ENCODE measurements around the gene COPS3.
A peak's percentile ranks its signal among the peaks of the same experiment; 100 is the strongest.

COPS3 gene

GRCh38 chr17:17280613-17281549, at the start of gene COPS3:
COPS3 (minus strand) TSS chr17:17281246; CDS start chr17:17281186, 60 bp downstream.
- peak; percentile 95 to 96 (median 95) for DNase-seq (ENCODE audit: low read depth in 3 of 3)

- no peak for DNase-seq (ENCODE audit: low read depth in 3 of 3)
These were observed 47.2 kb upstream of the COPS3 start for GRCh38 chr17:17328251-17328650.

GRCh38 chr17:17326275-17326875, 45.3 kb upstream of the COPS3 start:
- no peak for DNase-seq (ENCODE audit: low read depth in 3 of 3)

DNA sequence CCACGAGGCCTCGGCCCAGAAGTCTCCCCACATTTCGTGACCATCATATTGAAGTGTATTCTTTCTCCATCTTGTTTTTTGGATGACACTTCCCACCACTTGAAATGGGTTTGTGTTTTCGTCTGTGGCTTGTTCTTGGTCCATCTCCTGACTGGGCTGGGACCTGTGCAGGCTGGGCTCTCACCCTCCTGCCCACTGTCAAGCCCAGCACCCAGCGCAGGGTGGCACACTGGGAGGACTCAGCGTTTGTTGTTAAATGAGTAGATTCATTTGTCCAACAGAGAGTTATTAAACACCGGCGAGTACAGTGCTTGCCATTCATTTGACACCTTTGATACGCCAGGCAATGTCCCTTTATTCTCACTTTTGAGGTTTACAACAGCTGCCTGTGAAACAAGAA, 44.8 kb upstream of the COPS3 start:
- no peak for DNase-seq (ENCODE audit: low read depth in 3 of 3)

DNA sequence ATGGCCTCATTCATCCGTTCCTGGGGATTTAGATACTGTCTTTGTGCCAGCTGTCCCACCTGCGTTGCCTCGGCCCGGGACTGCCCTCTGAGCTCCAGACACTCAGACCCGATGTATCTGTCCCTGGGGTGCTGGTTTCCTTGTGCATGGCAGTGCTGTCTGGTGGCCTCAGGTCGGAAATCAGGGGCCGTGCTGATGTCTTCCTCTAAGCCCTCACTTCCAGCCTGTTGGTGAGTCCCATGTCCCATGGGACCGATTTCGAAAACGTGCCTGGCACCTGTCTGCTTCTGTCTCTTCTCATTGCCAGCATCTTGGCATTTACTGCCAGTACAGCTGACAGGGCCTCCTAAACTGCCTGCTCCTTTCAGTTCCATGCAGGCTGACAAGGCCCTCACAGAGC, 44.2 kb upstream of the COPS3 start:
- no peak for DNase-seq (ENCODE audit: low read depth in 3 of 3)

DNA sequence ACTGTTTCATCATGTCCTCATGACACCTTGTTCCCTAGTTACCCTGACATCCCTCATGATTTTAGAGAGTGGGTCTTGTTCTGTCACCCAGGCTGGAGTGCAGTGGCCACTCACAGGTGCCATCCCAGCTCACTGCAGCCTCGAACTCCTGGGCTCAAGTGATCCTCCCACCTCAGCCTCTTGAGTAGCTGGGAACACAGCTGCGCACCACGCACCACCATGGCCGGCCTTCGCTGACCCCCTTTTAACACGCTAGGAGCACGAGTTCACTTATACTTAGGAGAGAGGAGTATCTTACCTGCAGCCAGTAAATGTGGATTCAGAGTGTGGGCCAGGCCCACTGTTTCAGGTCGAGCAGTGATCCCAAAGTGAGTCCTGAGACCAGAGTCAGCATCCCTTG, 43.6 kb upstream of the COPS3 start:
- DNase-seq (ENCODE audit: low read depth in 3 of 3), result no peak

DNA sequence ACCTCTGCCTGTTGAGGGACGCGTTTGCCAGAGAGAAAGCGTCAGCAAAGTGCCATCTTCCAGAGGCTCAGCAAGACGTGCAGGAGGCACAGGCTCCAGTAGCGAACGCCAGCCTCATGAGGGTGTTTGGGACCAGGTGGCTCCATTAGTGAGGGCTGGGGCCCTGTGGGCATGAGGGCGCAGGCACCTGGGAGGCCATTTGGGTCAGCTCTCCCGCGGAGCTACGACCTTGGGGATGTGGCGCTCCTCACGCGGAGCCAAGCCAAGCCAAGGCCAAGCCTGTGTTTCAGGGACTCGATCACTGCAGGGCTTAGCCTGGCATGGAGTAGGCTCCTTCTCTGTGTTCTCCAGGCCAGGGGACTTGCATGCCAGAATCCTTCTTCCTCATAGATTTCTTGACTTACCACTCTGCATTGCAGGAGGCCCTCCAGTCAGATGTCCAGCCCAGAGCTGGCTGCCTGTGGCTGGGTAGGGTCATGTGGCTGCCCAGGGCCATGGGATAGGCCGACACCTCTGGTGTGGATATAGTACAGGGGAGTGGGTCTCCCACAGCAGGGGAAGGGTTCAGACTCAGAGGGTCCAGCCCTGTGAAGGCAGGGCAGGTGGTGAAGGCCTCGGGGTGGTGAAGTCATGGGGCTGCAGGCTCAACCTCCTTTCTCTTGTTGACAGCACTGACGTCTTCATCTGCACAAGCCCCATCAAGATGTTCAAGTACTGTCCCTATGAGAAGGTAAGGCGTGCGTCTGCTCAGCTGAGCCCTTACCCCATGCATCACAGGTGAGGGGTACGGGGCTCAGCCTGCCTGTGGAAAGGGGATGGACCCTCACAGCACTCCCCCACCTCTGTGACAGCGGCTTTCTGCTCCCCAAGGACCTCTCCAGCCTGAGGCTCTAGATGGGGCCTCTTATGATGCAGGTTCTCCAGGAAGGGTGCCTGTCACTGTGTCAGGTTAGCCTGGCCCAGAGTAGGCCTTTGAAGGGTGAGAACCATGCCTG, 41.8 kb upstream of the COPS3 start:
- no peak for DNase-seq (ENCODE audit: low read depth in 3 of 3)

DNA sequence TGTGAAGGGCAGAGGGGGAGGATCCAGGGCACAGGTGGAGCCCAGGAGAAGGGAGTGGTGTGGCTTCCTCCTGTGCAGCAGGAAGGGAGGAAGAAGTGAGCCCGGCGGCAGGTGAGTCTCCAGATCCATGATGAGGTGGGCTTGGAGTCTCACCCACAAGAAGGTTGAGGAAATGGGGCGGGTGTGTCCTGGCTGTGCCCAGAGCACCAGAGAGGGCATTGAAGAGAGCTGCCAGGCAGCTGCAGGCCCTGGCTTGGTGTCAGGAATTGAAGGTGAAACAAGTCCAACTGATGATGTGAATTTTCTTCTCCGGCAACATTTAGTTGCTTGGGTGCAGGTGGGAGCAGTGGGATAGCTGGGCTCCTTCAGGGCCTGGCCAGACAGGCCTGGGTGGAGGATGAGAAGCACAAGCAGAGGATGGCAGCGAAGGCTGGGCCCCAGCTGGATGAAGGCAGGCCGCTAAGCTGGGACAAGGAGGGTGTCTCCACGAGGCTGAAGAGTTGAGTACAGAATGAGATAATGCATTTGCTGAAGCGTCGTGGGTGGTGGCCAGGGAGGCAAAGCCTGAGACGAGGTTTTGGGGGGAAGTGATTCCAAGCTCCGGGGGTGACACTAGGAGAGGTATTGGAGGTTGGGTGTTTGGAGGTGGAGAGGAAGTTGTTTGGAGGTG, 40.4 kb upstream of the COPS3 start:
- DNase-seq (ENCODE audit: low read depth in 3 of 3), result no peak

GRCh38 chr17:17320911-17321220, 39.8 kb upstream of the COPS3 start:
- DNase-seq (ENCODE audit: low read depth in 3 of 3), result no peak

DNA sequence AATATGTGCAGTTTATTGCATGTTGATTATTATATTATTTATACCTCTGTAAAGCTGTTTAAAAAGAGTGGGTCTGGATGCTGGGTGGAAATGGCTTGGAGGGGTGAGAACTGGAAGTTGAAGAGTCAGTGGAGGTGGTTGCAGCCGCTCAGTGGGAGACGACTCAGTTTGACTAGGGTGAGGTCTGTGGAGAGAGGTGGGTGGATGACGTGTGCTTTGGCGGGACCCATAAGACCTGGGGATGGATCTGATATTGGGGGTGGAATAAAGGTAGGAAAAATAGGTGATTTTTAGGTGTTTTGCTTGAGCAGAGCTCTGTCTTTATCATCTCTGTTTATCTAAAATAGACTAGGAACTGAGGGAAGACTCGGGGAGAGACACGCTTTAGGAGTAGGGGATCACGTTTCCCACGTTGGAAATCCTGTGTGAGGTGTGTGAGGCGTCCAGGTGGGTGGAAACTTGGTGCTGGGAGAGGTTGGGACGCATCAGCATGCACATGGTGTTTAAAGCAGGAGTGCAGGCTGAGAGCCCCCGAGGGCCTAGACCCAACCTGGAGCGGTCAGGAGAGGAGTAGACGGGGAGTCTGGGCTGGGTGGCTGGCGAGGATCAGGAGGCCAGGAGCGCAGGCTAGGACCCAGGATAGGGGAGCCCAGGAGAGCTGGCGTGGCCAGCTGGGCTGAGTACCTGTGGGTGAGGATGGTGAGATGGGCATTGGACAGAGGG, 39.3 kb upstream of the COPS3 start:
- DNase-seq (ENCODE audit: low read depth in 3 of 3), result no peak

DNA sequence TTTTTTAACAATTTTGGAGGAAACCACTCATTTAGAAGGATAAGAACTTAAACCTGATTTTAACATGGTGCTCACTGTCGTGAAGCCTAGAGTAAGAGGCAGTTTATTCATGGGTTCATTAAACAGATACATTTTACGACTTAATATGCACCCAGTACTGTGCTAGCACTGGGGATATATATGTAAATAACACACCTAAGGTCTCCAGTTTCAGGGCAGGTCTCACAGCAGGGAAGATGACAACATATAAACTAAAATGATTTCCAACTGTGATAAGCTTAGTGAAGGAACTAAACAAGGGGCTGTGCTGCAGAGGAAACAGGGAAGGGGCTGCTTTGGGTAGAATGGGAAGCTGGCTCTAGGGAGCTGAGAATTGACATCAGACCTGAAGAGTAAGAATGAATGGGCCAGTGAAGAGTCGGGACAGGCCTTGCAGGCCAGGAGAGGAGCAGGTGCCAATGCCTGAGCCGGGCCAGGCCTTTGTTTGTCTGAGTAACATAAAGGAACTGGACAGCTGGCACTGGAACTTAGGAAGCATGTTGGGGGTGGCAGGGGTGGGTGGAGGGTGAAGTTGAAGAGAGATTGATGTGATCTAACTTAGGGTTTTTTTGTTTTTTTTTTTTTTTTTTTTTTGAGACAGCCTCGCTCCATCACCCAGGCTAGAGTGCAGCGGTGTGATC, 34.2 kb upstream of the COPS3 start:
- DNase-seq (ENCODE audit: low read depth in 3 of 3), result no peak

DNA sequence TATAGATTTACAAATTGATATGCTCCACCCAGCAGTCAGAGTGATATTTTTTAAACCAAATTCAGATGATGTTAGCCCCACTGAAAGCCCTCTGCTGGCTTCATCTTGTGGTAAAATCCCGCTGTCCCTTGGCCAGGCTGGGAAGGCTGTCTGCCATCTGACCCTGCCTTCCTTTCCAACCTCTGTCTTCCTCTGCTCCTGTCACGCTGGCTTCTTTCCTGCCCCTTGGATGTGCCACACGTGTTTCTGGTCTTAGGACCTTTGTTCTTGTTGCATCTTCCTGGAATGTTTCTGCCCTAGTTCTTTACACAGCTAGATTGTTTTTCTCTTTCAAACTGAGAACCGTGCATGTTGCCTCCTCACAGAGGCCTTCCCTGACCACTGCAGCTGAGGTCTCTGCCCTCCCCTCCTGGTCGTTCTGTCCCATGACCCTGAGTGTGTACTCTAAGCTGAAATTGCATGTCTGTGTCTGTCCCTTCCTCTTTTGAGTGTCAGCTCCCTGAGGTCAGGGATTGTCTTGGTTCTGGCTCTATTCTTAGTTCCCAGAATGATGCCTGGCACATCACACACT, 33.5 kb upstream of the COPS3 start:
- no peak for DNase-seq (ENCODE audit: low read depth in 3 of 3)

DNA sequence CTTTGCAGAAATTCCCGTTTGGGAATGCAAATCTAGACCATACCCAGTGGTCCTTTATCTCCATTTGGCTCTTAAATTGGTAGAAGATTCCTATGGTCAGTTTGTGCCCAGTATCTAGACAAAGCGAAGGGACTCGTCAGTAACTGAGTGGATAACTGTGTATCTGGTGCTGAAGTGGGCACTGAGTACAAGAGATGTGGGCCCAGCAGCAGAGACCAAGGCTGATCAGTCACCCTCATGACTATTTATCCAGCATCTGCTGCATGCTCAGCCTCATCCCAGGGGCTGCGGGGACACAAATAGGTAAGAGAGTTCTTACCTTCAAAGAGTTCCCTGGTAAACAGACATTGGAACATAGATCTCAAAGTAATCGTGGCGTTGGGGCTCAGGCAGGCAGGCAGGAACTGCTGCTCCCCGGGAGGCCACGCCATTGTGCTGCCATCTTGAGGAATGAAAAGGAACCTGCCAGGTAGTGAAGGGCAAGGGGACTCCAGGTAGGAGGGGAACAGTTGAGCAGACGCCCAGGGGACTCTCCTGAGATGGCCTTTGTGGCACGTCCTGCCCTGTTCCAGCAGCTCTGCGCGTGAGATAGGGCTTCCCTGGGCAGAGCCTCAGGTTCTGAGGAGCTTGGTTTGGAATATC, 32.4 kb upstream of the COPS3 start:
- DNase-seq (ENCODE audit: low read depth in 3 of 3), result peak; percentile 43 to 59 (median 50)

DNA sequence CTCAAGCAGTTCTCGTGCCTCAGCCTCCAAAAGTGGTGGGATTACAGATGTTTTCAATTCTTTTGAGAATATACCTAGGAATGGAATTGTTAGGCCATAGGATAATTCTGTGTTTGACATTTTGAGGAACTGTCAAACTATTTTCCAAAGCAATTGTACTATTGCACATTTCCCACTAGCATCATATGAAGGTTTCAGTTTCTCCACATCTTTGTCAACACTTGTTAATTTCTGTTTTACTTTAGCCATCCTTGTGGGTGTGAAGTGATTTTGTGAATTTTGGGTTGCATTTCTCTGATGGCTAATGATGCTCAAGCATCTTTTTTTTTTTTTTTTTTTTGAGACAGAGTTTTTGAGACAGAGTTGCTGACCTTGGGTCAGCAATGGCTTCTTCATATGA, 28.3 kb upstream of the COPS3 start:
- no peak for DNase-seq (ENCODE audit: low read depth in 3 of 3)

DNA sequence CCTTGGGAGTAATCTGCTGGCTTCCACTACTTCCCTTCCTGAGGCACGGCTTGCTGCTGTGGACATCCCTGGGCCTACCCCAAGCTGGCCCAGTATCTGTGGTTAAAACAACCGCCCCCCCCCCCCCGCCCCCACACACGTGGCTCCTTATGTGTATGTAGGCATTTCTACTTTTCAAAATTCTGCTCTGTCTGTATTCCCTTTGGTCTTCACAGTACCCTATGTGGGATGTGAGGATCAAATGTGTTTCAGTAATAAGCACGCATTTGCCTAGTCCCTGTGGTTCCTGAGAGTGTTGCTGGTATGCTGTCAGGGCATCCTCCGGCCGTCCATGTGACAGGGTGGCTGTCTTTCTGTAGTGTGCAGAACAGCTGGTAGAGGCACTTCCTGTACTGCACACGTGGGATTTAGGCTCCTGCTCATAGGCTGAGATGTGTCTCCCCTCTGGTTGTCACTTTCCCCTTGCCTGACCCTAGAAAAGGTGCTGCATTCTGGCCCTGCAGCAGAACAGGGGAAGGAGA, 24.3 kb upstream of the COPS3 start:
- no peak for DNase-seq (ENCODE audit: low read depth in 3 of 3)

DNA sequence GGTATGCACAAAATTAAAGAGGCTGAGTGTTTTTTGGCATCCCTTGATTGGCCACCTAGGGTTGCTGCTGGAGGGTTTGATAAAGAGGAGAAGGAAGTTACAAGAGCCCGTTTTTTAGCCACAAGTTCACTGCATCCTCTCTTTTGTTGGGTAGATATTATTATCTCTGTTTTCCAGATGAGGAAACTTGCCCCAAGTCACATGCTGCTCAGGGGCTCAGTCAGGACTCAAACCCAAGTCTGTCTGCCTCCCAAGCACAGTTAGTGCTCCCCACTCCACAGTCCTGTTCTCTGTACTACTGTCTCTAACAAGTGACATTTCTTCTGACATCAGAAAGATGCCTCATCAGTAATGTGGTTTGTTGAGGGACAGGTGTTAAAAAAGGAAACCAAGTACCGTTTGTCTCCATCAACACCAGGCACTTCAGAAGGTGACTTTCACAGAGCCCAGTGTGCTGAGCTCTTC, 23.5 kb upstream of the COPS3 start:
- no peak for DNase-seq (ENCODE audit: low read depth in 3 of 3)

GRCh38 chr17:17303847-17304490, 22.9 kb upstream of the COPS3 start:
- DNase-seq (ENCODE audit: low read depth in 3 of 3), result no peak

DNA sequence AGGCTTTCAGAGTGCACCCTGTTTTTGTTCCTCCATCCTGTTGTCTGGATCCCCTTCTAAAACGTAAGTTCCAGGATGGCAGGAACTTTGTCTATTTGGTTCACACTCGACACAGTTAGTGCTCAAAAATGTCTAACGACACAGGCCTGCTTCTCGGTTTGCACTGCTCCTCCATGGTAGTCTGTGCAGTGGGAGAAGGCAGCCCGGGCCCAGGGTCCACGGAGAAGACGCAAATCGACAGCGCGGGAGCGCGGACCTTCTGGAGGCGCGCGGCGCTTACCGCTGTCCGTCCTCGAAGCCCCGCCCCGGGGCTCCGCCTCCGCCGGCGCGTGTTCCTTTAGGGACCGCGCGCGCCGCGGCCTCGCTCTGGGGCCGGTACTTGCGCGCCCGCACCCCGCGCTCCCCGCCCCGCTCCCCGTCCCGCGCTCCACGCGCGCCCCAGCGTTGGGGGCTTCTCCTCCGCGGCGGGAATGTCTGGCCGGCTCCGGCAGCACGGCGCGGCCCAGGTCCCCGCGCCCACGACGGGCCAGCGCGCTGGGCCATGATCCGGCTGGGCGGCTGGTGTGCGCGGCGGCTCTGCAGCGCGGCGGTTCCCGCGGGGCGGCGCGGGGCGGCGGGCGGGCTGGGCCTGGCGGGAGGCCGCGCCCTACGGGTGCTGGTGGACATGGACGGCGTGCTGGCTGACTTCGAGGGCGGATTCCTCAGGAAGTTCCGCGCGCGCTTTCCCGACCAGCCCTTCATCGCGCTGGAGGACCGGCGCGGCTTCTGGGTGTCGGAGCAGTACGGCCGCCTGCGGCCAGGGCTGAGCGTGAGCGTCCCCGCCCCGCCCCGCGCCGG, 22.2 kb upstream of the COPS3 start, which contains the start of gene NT5M:
Gene NT5M, plus strand, starts transcription at position 364 of the 837 bp plus-strand sequence. Its CDS starts 178 bp downstream, at position 542.
- DNase-seq (ENCODE audit: low read depth in 3 of 3), result peak; percentile 43 to 73 (median 48)
